Measurements from ENCODE around the gene TUSC2.
A peak's percentile ranks its signal among the peaks of the same experiment; 100 is the strongest.
"Not testable (repeated sequence)": the region's sequence is repeated elsewhere in the genome, so short reads cannot be mapped to it uniquely, and the experiment has no call there.

TUSC2 gene

GRCh38 chr3:50317300-50317699, 10.7 kb downstream of the TUSC2 start:
- no peak for DNase-seq (ENCODE audit: low spot score)

- no peak for DNase-seq (ENCODE audit: low spot score)
These were observed 11.3 kb downstream of the TUSC2 start for GRCh38 chr3:50316657-50317242.

- DNase-seq (ENCODE audit: low spot score), result no peak
These were observed 13.2 kb downstream of the TUSC2 start for GRCh38 chr3:50314816-50315215.

- DNase-seq (ENCODE audit: low spot score), result no peak
These were observed 13.7 kb downstream of the TUSC2 start for GRCh38 chr3:50314342-50314741.

GRCh38 chr3:50312041-50312440, 16.0 kb downstream of the TUSC2 start:
- DNase-seq (ENCODE audit: low spot score), result not testable (repeated sequence)

GRCh38 chr3:50304601-50305000, 23.4 kb downstream of the TUSC2 start:
- DNase-seq (ENCODE audit: low spot score), result no peak

GRCh38 chr3:50303013-50303815, 24.8 kb downstream of the TUSC2 start, which contains the start of gene HYAL1:
TSS of gene HYAL1 (minus strand) at chr3:50303574. CDS start at chr3:50302956, 618 bp downstream.
- no peak for DNase-seq (ENCODE audit: low spot score)

GRCh38 chr3:50302095-50303012, 25.7 kb downstream of the TUSC2 start:
- DNase-seq (ENCODE audit: low spot score), result no peak

- no peak for DNase-seq (ENCODE audit: low spot score)
These were observed 27.3 kb downstream of the TUSC2 start for GRCh38 chr3:50300681-50301254.

- DNase-seq (ENCODE audit: low spot score), result no peak
These were observed 27.9 kb downstream of the TUSC2 start for GRCh38 chr3:50299929-50300680.

GRCh38 chr3:50299638-50299928, 28.4 kb downstream of the TUSC2 start:
- DNase-seq (ENCODE audit: low spot score), result no peak

GRCh38 chr3:50298836-50299637, 29.0 kb downstream of the TUSC2 start, which contains the start of the genes HYAL3 and NAA80:
TSS of gene HYAL3 (minus strand) at chr3:50299405. CDS start at chr3:50295602, 3,803 bp downstream.
TSS of gene NAA80 (minus strand) at chr3:50299405. CDS start at chr3:50297463, 1,942 bp downstream.
- peak; percentile 98 for DNase-seq (ENCODE audit: low spot score)

GRCh38 chr3:50297896-50298725, 29.9 kb downstream of the TUSC2 start:
- peak; percentile 57 for DNase-seq (ENCODE audit: low spot score)

GRCh38 chr3:50297384-50297775, 30.6 kb downstream of the TUSC2 start:
- no peak for DNase-seq (ENCODE audit: low spot score)

GRCh38 chr3:50296721-50297383, 31.2 kb downstream of the TUSC2 start:
- no peak for DNase-seq (ENCODE audit: low spot score)

- no peak for DNase-seq (ENCODE audit: low spot score)
These were observed 32.2 kb downstream of the TUSC2 start for GRCh38 chr3:50295553-50296431.

- DNase-seq (ENCODE audit: low spot score), result no peak
These were observed 33.3 kb downstream of the TUSC2 start for GRCh38 chr3:50294492-50295403.
